ENCODE data around the gene HMMR. TPM values are rescaled to one million over a fixed set of nuclear protein-coding genes. Genes with fewer than 3 reads are reported as not detected.

The HMMR gene
- total RNA-seq, 1 experiment from 2014 or later: 74.6 TPM

- no peak for ATAC-seq
- Histone ChIP-seq H3K27ac (ENCODE audit: low read length) (no peak overlapping the region), H3K4me3 (ENCODE audit: low read length) (peak overlapping the region; percentile 90), H3F3A (ENCODE audit: low read length, unreplicated experiment) (no peaks in the 10 kb centered on the region), H3K36me3 (ENCODE audit: low read depth, low read length) (no peaks in the 10 kb centered on the region), H3K79me2 (ENCODE audit: low read length) (peaks cover 54% of the 10 kb centered on the region), H3K9ac (ENCODE audit: low read length) (peak overlapping the region; percentile 78), H3K27me3 (ENCODE audit: low read length) (no peaks in the 10 kb centered on the region), H3K4me2 (ENCODE audit: low read length) (peak overlapping the region; percentile 95), H4K20me1 (ENCODE audit: low read length) (0 out of 2 replicates have a peak, but pooled peaks cover 6% of the 10 kb centered on the region), H3K4me1 (ENCODE audit: insufficient read depth, low read length) (peaks cover 33% of the 10 kb centered on the region), H2AFZ (ENCODE audit: low read length) (no peak overlapping the region), H3K9me3 (ENCODE audit: low read length) (no peaks in the 10 kb centered on the region), H3K9me2 (replicated peaks; ENCODE audit: low read length) (no peaks in the 10 kb centered on the region)
- DNase-seq: peak; percentile 39
- ChIA-PET CTCF (no interaction called here), POLR2A (ENCODE audit: unreplicated experiment) (no interaction called here)
- no TSS peak for BruUV-seq (replicated peaks)
- TF ChIP-seq EZH2 (IDR thresholded peaks at IDR 0.05; ENCODE audit: low read length, unreplicated experiment) (no peak), CTCF (conservative IDR thresholded peaks at IDR 0.05; ENCODE audit: low read depth, low read length) (no peak), EZH2phosphoT487 (IDR thresholded peaks at IDR 0.05; ENCODE audit: borderline replicate concordance, low read length) (no peak)
- intact Hi-C loops (cut with micrococcal nuclease): loop anchor here (5.0 kb wide), 1 partner anchor 129 kb away; no protein-coding TSS in a partner anchor
These were observed 46.3 kb downstream of the HMMR start for GRCh38 chr5:163506726-163507125.

- Histone ChIP-seq H3K9me2 (replicated peaks; ENCODE audit: low read length) (no peaks in the 10 kb centered on the region), H3K4me2 (ENCODE audit: low read length) (peak overlapping the region; percentile 95), H3K27me3 (ENCODE audit: low read length) (no peaks in the 10 kb centered on the region), H4K20me1 (ENCODE audit: low read length) (0 out of 2 replicates have a peak, but pooled peaks cover 6% of the 10 kb centered on the region), H3K9me3 (ENCODE audit: low read length) (no peaks in the 10 kb centered on the region), H3K4me1 (ENCODE audit: insufficient read depth, low read length) (peaks cover 27% of the 10 kb centered on the region), H3F3A (ENCODE audit: low read length, unreplicated experiment) (no peaks in the 10 kb centered on the region), H3K9ac (ENCODE audit: low read length) (peak overlapping the region; percentile 24; the same call in 1 of the 2 replicates), H3K36me3 (ENCODE audit: low read depth, low read length) (peaks cover 7% of the 10 kb centered on the region; the same call in 1 of the 2 replicates), H3K4me3 (ENCODE audit: low read length) (peak overlapping the region; percentile 61), H2AFZ (ENCODE audit: low read length) (peak overlapping the region; percentile 58), H3K79me2 (ENCODE audit: low read length) (peaks cover 58% of the 10 kb centered on the region), H3K27ac (ENCODE audit: low read length) (no peak overlapping the region)
- DNase-seq (no peak), ATAC-seq (no peak)
- ChIA-PET POLR2A (ENCODE audit: unreplicated experiment) (no interaction called here), CTCF (no interaction called here)
- no TSS peak for BruUV-seq (replicated peaks)
- TF ChIP-seq CTCF (conservative IDR thresholded peaks at IDR 0.05; ENCODE audit: low read depth, low read length) (no peak), EZH2 (IDR thresholded peaks at IDR 0.05; ENCODE audit: low read length, unreplicated experiment) (no peak), EZH2phosphoT487 (IDR thresholded peaks at IDR 0.05; ENCODE audit: borderline replicate concordance, low read length) (no peak)
- intact Hi-C loops (cut with micrococcal nuclease): loop anchor here (5.0 kb wide), 1 partner anchor 131 kb away; no protein-coding TSS in a partner anchor
These were observed 48.3 kb downstream of the HMMR start for GRCh38 chr5:163508753-163509152.

DNA sequence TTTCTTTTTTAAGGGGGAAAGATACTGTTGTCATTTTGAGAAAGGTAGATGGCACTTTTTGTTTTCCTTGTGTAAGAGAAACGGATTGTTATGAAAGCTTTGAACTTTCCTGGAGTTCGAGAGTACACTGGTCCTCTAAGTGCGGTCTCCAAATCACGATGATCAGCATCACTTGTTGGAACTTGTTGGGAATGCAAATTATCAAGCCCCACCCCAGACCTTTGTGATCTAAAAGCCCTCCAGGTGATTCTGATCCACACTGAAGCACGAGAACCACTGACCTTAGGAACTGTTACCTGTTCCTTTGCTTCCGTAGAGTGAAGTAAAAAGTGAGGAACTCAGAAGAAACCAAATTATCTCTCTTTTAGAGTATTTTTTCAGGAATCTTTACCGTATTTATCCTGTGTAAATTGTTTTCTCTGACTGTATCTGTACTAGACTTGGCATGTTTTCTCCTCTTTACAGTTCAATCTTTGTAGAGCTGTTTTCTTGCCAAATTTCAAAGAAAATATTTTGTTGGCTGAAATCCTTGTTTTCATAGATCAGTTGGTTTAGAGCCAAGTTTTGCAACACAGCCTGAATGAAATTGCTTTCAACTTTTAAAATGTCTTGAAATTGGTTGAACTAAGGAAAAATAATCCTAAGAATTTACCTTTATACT is 49.0 kb downstream of the HMMR start:
- no TSS peak for BruUV-seq (replicated peaks)
- no peak overlapping the region for H3K27ac ChIP-seq (ENCODE audit: low read length)
- POLR2A ChIA-PET (ENCODE audit: unreplicated experiment): no interaction called here
- H3K4me3 ChIP-seq (ENCODE audit: low read length): peak overlapping the region; percentile 61
- peaks cover 7% of the 10 kb centered on the region; the same call in 1 of the 2 replicates for H3K36me3 ChIP-seq (ENCODE audit: low read depth, low read length)
- TF ChIP-seq CTCF (conservative IDR thresholded peaks at IDR 0.05; ENCODE audit: low read depth, low read length) (no peak), EZH2phosphoT487 (IDR thresholded peaks at IDR 0.05; ENCODE audit: borderline replicate concordance, low read length) (no peak), EZH2 (IDR thresholded peaks at IDR 0.05; ENCODE audit: low read length, unreplicated experiment) (no peak)
- peak overlapping the region; percentile 24; the same call in 1 of the 2 replicates for H3K9ac ChIP-seq (ENCODE audit: low read length)
- peak overlapping the region; percentile 95 for H3K4me2 ChIP-seq (ENCODE audit: low read length)
- H3K9me2 ChIP-seq (replicated peaks; ENCODE audit: low read length): no peaks in the 10 kb centered on the region
- H3K4me1 ChIP-seq (ENCODE audit: insufficient read depth, low read length): peaks cover 27% of the 10 kb centered on the region
- intact Hi-C loops (cut with micrococcal nuclease): loop anchor here (5.0 kb wide), 1 partner anchor 132 kb away; no protein-coding TSS in a partner anchor
- no peaks in the 10 kb centered on the region for H3F3A ChIP-seq (ENCODE audit: low read length, unreplicated experiment)
- H3K9me3 ChIP-seq (ENCODE audit: low read length): no peaks in the 10 kb centered on the region
- ATAC-seq (no peak), DNase-seq (peak; percentile 48)
- 0 out of 2 replicates have a peak, but pooled peaks cover 6% of the 10 kb centered on the region for H4K20me1 ChIP-seq (ENCODE audit: low read length)
- CTCF ChIA-PET: no interaction called here
- H3K27me3 ChIP-seq (ENCODE audit: low read length): no peaks in the 10 kb centered on the region
- peak overlapping the region; percentile 58 for H2AFZ ChIP-seq (ENCODE audit: low read length)
- peaks cover 58% of the 10 kb centered on the region for H3K79me2 ChIP-seq (ENCODE audit: low read length)

Measured in PC-3 (cell line).